ENCODE data around the gene SCCPDH. TPM values are rescaled to one million over a fixed set of nuclear protein-coding genes. Genes with fewer than 3 reads are reported as not detected.

Gene SCCPDH
- total RNA-seq, 1 donor from 2014 or later = 9.3 TPM

GRCh38 chr1:246797157-246797556 lies 72.9 kb downstream of the SCCPDH start:
- ChIA-PET POLR2A (no interaction called here), CTCF (no interaction called here)
- H3K9me3 Mint-ChIP-seq = no peaks in the 10 kb centered on the region
- H3K36me3 Mint-ChIP-seq (ENCODE audit: low read depth) = no peaks in the 10 kb centered on the region
- intact Hi-C loops (cut with micrococcal nuclease) = no loop called here
- H3K27me3 Mint-ChIP-seq = no peaks in the 10 kb centered on the region
- DNase-seq (no peak), ATAC-seq (ENCODE audit: low read depth) (no peak)
- H3K4me1 Mint-ChIP-seq = no peaks in the 10 kb centered on the region
- no peak overlapping the region for H3K4me3 Mint-ChIP-seq
- no peak overlapping the region for H3K27ac Mint-ChIP-seq
- TF ChIP-seq CTCF (IDR thresholded peaks at IDR 0.05) = no peak

- ATAC-seq (ENCODE audit: low read depth) = no peak
Measured at GRCh38 chr1:246797597-246797996, 73.4 kb downstream of the SCCPDH start.

GRCh38 chr1:246798107-246798506 lies 73.9 kb downstream of the SCCPDH start:
- ATAC-seq (ENCODE audit: low read depth) (no peak), DNase-seq (no peak)
- ChIA-PET CTCF (no interaction called here), POLR2A (no interaction called here)
- no peaks in the 10 kb centered on the region for H3K36me3 Mint-ChIP-seq (ENCODE audit: low read depth)
- TF ChIP-seq CTCF (IDR thresholded peaks at IDR 0.05) = no peak
- no peaks in the 10 kb centered on the region for H3K27me3 Mint-ChIP-seq
- H3K27ac Mint-ChIP-seq = no peak overlapping the region
- no peaks in the 10 kb centered on the region for H3K4me1 Mint-ChIP-seq
- H3K9me3 Mint-ChIP-seq = no peaks in the 10 kb centered on the region
- intact Hi-C loops (cut with micrococcal nuclease) = no loop called here
- H3K4me3 Mint-ChIP-seq = no peak overlapping the region

More at GRCh38 chr1:246797597-246797996, 73.4 kb downstream of the SCCPDH start:
- Mint-ChIP-seq H3K27me3 (no peaks in the 10 kb centered on the region), H3K27ac (no peak overlapping the region), H3K4me1 (no peaks in the 10 kb centered on the region), H3K9me3 (no peaks in the 10 kb centered on the region), H3K4me3 (no peak overlapping the region), H3K36me3 (ENCODE audit: low read depth) (no peaks in the 10 kb centered on the region)
- ChIA-PET CTCF (no interaction called here), POLR2A (no interaction called here)
- intact Hi-C loops (cut with micrococcal nuclease) = no loop called here
- DNase-seq = no peak
- no peak for TF ChIP-seq CTCF (IDR thresholded peaks at IDR 0.05)

GRCh38 chr1:246798606-246799496 lies 74.6 kb downstream of the SCCPDH start:
- ATAC-seq (ENCODE audit: low read depth) (no peak), DNase-seq (no peak)
- H3K36me3 Mint-ChIP-seq (ENCODE audit: low read depth) = no peaks in the 10 kb centered on the region
- POLR2A ChIA-PET = no interaction called here
- H3K27me3 Mint-ChIP-seq = no peaks in the 10 kb centered on the region
- intact Hi-C loops (cut with micrococcal nuclease) = no loop called here
- TF ChIP-seq CTCF (IDR thresholded peaks at IDR 0.05) = no peak
- H3K27ac Mint-ChIP-seq = no peak overlapping the region
- no peaks in the 10 kb centered on the region for H3K4me1 Mint-ChIP-seq
- H3K9me3 Mint-ChIP-seq = no peaks in the 10 kb centered on the region
- no peak overlapping the region for H3K4me3 Mint-ChIP-seq
- CTCF ChIA-PET = no interaction called here

GRCh38 chr1:246800356-246800755 lies 76.1 kb downstream of the SCCPDH start:
- POLR2A ChIA-PET = no interaction called here
- intact Hi-C loops (cut with micrococcal nuclease) = no loop called here
- H3K4me1 Mint-ChIP-seq = no peaks in the 10 kb centered on the region
- DNase-seq = no peak
- H3K4me3 Mint-ChIP-seq = no peak overlapping the region
- no peaks in the 10 kb centered on the region for H3K36me3 Mint-ChIP-seq (ENCODE audit: low read depth)
- no peak for TF ChIP-seq CTCF (IDR thresholded peaks at IDR 0.05)
- no peaks in the 10 kb centered on the region for H3K27me3 Mint-ChIP-seq
- no peak overlapping the region for H3K27ac Mint-ChIP-seq
- no peak for ATAC-seq (ENCODE audit: low read depth)
- H3K9me3 Mint-ChIP-seq = no peaks in the 10 kb centered on the region
- CTCF ChIA-PET = no interaction called here

Data from activated B cell treated with CpG ODN at 0.5 μM for 24 hours (primary cell).